ENCODE data around the gene TP53TG5.

Gene TP53TG5

GRCh38 chr20:45409521-45410272 lies 31.6 kb upstream of the TP53TG5 start:
- ChIA-PET CTCF (no interaction called here), POLR2A (interaction anchor here (0.8 kb wide), 1 partner anchor 82 kb away, joined by 3 read pairs; no protein-coding TSS in a partner anchor)
- TF ChIP-seq L3MBTL2 (conservative IDR thresholded peaks at IDR 0.05) (no peak), ZNF384 (IDR thresholded peaks at IDR 0.05) (no peak), CTBP1 (IDR thresholded peaks at IDR 0.05; ENCODE audit: borderline replicate concordance) (no peak), TARDBP (IDR thresholded peaks at IDR 0.05) (no peak), FOXK2 (IDR thresholded peaks at IDR 0.05) (no peak), FOXA1 (IDR thresholded peaks at IDR 0.05) (no peak)
- no peak for DNase-seq (ENCODE audit: extremely low spot score)

DNA sequence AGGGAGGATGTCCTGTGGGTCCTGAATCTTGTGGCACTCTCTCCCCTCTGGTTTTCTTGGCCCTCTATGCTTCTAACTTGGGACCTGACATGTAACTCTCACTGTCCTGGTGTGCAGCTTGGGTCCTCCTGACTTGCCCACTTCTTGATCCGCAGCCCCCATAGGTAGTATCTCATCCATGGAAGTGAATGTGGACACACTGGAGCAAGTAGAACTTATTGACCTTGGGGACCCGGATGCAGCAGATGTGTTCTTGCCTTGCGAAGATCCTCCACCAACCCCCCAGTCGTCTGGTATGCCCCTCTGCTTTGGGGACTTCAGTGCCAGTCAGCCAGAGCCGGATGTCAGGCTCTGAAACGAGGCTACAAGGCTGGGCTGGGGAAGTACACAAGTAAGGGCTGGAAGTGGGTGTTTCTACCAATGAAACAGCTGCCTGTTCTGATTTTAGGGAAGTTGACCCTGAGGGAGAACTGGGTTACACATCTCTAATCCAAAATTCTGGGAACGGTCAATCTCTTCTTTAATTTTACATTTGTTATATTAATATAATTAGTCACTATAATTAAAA lies 30.6 kb upstream of the TP53TG5 start:
- DNase-seq (ENCODE audit: extremely low spot score) = no peak
- CTCF ChIA-PET = no interaction called here
- TF ChIP-seq FOXM1 (IDR thresholded peaks at IDR 0.05; ENCODE audit: borderline replicate concordance) = no peak
- no peak for TF ChIP-seq TARDBP (IDR thresholded peaks at IDR 0.05)
- TF ChIP-seq ZNF384 (IDR thresholded peaks at IDR 0.05) = no peak
- TF ChIP-seq NFRKB (IDR thresholded peaks at IDR 0.05) = no peak
- no peak for TF ChIP-seq HDGF (IDR thresholded peaks at IDR 0.05; ENCODE audit: borderline replicate concordance)
- no peak for TF ChIP-seq CTBP1 (IDR thresholded peaks at IDR 0.05; ENCODE audit: borderline replicate concordance)
- TF ChIP-seq FOXK2 (IDR thresholded peaks at IDR 0.05) = no peak
- TF ChIP-seq BHLHE40 (IDR thresholded peaks at IDR 0.05; ENCODE audit: borderline replicate concordance) = no peak
- TF ChIP-seq LEF1 (IDR thresholded peaks at IDR 0.05; ENCODE audit: borderline replicate concordance) = no peak
- TF ChIP-seq L3MBTL2 (conservative IDR thresholded peaks at IDR 0.05) = no peak
- POLR2A ChIA-PET = interaction anchor here (0.8 to 3.5 kb wide), 2 partner anchors 46 to 83 kb away, joined by 3 to 25 read pairs; partner anchors contain the start of gene SYS1

GRCh38 chr20:45407783-45408645 lies 29.9 kb upstream of the TP53TG5 start, which contains the start of gene DBNDD2:
Gene DBNDD2 (plus strand): TSS chr20:45408289. CDS start chr20:45408468, 179 bp downstream.
- CTCF ChIA-PET = interaction anchor here (1.2 to 1.6 kb wide), 2 partner anchors 29 to 34 kb away, joined by 3 to 6 read pairs; no protein-coding TSS in a partner anchor
- no peak for TF ChIP-seq ELF4 (IDR thresholded peaks at IDR 0.05)
- TF ChIP-seq SUZ12 (IDR thresholded peaks at IDR 0.05) = no peak
- no peak for TF ChIP-seq ARNT (IDR thresholded peaks at IDR 0.05)
- no peak for TF ChIP-seq L3MBTL2 (conservative IDR thresholded peaks at IDR 0.05)
- no peak for TF ChIP-seq SP1 (IDR thresholded peaks at IDR 0.05)
- no peak for TF ChIP-seq FOXM1 (IDR thresholded peaks at IDR 0.05; ENCODE audit: borderline replicate concordance)
- no peak for TF ChIP-seq TARDBP (IDR thresholded peaks at IDR 0.05)
- no peak for TF ChIP-seq BHLHE40 (IDR thresholded peaks at IDR 0.05; ENCODE audit: borderline replicate concordance)
- no peak for TF ChIP-seq CTBP1 (IDR thresholded peaks at IDR 0.05; ENCODE audit: borderline replicate concordance)
- no peak for DNase-seq (ENCODE audit: extremely low spot score)
- POLR2A ChIA-PET = interaction anchor here (0.7 to 3.5 kb wide), 8 partner anchors 8 to 45 kb away, joined by 3 to 43 read pairs (median 4); partner anchors contain the start of genes PIGT and SYS1

- TF ChIP-seq PKNOX1 (IDR thresholded peaks at IDR 0.05) (no peak), L3MBTL2 (conservative IDR thresholded peaks at IDR 0.05) (no peak), SP1 (IDR thresholded peaks at IDR 0.05) (no peak), FOXA1 (IDR thresholded peaks at IDR 0.05) (no peak), ARNT (IDR thresholded peaks at IDR 0.05) (no peak)
- DNase-seq (ENCODE audit: extremely low spot score) = peak; percentile 17
- CTCF ChIA-PET = interaction anchor here (0.6 to 1.6 kb wide), 3 partner anchors 30 to 113 kb away, joined by 3 to 6 read pairs (median 3); no protein-coding TSS in a partner anchor
- POLR2A ChIA-PET = interaction anchor here (0.7 to 3.5 kb wide), 12 partner anchors 9 to 474 kb away, joined by 3 to 43 read pairs (median 4); partner anchors contain the start of genes PIGT, SYS1 and ZSWIM1
Measured at GRCh38 chr20:45407067-45407745, 29.1 kb upstream of the TP53TG5 start.

- ChIA-PET CTCF (interaction anchor here (0.6 to 1.6 kb wide), 4 partner anchors 12 to 113 kb away, joined by 3 to 6 read pairs (median 3); no protein-coding TSS in a partner anchor), POLR2A (interaction anchor here (0.7 to 3.5 kb wide), 11 partner anchors 9 to 474 kb away, joined by 3 to 43 read pairs (median 4); partner anchors contain the start of genes PIGT, SYS1 and ZSWIM1)
- DNase-seq (ENCODE audit: extremely low spot score) = peak; percentile 68
- TF ChIP-seq TARDBP (IDR thresholded peaks at IDR 0.05) (no peak), NFRKB (IDR thresholded peaks at IDR 0.05) (no peak), FOXM1 (IDR thresholded peaks at IDR 0.05; ENCODE audit: borderline replicate concordance) (peak; percentile 50; the same call in 1 of the 2 replicates), L3MBTL2 (conservative IDR thresholded peaks at IDR 0.05) (peak; percentile 54; the same call in 1 of the 2 replicates)
Measured at GRCh38 chr20:45406260-45407066, 28.3 kb upstream of the TP53TG5 start.

Data from HEK293T (cell line).